ENCODE measurements around the gene SSBP3.

Gene SSBP3

DNA sequence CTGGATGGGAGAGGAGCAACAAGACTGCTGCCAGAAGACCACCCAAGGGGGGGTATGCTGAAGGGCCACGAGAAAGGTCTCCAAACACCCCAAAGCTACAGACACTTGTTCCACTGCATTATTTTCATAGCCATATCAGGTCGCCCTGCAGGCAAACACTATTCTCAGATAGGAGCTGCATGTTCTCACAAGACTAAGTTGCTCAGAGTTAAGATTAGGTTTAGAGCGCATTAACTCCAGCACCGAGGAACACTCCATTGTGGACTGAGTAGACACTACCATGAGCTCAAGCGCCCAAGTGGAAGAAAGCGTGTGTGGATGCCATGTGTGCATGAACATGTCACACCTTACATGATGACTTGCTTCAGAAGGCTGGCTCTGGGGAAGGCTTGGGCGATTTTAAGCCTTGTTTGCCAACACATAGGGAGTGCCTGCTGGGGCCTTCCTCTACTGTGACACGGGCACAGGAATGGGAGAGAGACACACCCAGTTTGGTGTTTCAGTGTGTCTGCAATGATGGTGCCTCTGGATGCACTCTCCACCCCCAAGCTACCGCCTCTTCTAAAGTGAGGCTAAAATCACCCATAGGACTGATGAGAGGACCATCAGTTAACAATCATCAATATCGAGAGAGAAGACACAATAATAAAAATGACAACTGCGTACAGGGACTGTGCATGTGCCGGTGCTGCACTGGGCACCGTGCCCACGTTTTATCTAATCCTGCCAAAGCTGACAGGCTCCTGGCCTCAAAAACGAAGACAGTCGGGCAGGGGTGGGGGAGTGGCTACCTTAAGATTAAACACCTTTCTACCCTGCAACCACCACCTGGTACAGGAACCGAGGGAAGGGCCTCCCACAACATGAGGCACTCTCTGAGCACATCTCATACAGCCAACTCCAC is 34.9 kb downstream of the SSBP3 start:
- no peak for DNase-seq (ENCODE audit: low spot score)

DNA sequence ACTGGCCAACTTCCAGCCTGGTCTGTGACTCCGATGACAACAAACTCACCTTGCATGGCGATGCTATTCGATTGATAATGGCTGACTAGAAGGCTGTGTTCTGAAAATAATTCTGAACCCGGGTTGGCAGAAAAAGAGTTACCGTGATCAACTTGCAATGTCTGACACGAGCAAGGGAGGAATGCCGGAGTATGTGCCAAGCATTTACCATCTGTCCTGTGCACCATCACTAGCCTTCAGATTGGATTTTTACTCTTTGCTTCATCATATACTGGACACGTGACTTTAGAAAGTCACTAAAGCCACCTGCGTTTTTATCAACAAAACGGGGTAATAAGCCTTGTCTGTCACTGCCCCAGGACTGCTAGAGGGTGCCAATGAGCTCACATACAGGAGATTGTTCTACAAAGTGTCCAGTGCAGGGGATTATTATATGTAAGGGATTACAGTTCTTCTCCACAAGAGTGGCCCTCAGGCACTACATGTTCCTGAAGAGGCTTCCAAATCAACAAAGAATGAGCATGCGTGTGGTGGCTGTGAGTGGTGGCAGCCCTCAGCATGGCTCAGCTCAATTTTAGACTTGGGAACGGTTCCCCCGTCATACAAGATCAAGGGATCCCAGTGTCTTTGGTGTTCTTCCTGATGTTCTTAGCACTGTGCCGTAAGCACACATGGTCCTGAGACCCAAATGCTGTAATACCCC is 35.8 kb downstream of the SSBP3 start:
- no peak for DNase-seq (ENCODE audit: low spot score)

DNA sequence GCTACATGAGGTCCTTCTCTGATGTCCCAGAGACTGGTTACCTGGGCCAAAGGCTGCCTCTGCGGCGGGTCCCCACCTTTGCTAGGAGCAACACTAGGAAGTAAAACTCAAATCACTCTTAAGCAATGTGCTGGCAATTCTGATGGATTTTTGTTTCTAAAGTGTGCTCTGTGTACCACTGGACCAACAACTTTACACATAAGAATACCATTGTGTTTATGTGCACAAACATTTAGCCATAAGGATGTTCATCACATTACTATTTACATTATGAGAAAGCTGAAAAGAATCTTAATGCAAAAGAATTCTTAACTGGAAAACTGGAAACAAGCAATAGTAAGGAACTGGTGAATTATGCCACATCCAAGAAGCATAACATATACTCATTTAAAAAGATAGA is 38.6 kb downstream of the SSBP3 start:
- no peak for DNase-seq (ENCODE audit: low spot score)

DNA sequence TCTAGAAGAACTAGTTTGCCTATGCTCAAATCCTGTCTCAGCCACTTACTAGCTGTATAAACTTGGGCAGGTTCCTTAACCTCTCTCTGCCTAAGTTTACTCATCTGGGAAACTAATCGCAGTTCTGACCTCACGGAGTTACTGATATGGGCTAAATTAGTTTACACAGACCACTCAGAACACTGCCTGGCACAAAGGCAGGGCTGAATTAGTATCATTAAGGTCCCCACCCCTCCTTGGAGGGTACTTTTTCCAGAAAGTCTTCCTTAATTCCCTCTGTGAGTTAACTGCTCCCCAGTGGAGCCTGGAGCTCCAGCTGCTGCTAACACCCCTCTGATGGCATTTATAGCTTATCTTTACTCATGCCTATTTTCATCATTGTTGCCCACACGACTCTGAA is 40.3 kb downstream of the SSBP3 start:
- DNase-seq (ENCODE audit: low spot score): no peak

DNA sequence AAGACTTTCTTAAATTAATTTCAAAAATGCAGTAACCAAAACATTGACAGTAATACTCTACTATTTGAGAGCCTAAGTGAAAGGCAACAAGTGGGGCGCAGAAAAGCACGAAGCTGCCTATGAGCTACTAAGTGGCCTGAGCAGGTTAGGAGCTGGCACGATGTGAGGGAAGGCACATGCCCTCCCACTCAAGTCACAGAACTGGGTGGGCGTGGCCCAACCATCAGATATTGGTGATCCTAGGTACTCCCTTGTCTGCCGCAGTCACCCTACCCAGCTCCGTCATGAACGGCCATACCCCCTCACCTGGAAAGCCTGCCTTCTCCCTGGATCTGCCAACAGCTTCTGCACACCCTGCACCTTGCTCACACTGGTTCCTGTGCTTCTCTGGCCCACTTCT is 40.8 kb downstream of the SSBP3 start:
- no peak for DNase-seq (ENCODE audit: low spot score)

DNA sequence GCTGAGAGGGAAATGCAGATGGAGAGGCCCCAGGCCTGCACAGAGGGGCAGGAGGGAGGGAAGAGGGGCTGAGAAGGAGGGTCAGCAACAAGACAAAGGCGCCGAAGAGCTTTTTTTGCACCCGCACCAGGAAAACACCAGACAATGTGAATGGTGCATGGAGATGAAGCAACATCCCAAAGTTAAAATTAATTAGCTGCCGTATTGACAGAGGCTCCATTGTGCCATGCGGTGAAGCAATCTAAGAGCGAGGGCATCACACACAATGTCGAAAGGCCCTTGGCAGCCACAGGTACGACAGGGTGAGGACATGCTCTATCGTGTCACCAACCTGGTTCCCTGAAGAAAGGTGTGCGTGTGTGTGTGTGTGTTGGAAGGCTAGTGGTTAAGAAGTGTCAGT is 41.2 kb downstream of the SSBP3 start:
- no peak for DNase-seq (ENCODE audit: low spot score)

DNA sequence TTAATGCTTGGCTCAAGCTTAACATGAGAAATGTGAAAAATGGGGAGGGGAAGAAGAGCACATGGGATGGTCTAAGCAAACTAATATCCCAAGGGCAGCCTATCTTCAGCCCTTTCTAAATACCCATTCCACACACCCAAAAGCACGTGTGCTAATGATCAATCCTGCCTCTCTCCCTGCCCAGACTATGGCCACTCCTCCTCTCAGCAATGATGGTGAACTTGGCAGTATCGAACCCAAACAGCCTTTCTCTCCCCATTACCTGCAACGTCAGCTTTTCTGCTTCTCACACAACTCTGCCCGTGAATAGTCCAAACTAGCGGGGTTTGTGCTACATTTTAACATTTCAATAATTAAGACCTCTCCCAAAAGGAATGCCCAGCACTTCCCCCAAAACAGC is 41.6 kb downstream of the SSBP3 start:
- no peak for DNase-seq (ENCODE audit: low spot score)

DNA sequence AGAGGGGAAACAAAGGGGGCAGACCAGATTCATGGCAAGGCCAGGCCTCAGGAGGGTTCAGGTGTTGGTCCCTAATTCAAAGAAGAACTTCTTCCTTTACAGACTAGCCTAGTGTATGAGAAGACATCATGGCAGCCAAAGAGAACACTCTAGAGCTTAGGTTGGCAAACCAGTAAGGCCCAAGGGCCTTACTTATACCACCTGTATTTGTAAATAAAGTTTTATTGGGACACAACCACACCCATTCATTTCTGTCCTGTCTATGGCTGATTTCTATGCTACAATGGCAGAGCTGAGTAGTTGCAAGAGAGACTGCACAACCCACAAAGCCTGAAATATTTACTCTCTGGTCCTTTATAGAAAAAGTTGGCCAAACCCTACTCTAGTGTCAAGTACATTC is 42.3 kb downstream of the SSBP3 start:
- DNase-seq (ENCODE audit: low spot score): no peak

DNA sequence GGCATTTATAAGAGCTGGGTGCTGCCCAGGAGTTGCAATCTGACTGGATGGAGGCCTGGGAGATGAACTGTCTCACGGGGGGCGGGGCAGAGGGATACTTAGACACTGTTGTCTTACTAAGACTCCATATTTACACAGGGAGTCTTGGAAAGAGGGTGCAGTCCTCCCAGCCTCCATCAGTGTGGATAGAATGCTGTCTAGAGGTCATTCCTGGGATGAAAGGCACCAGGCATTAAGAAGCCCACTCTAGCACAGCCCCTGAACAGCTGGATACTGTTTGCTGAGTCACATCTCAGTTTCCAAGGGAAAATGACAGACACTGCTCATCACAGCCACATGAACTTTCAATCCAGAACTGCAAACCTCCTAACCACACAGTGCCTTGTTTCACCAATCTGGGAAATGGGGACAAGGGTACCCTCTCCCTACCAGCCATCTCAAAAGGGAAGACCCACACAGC is 43.3 kb downstream of the SSBP3 start:
- DNase-seq (ENCODE audit: low spot score): no peak

DNA sequence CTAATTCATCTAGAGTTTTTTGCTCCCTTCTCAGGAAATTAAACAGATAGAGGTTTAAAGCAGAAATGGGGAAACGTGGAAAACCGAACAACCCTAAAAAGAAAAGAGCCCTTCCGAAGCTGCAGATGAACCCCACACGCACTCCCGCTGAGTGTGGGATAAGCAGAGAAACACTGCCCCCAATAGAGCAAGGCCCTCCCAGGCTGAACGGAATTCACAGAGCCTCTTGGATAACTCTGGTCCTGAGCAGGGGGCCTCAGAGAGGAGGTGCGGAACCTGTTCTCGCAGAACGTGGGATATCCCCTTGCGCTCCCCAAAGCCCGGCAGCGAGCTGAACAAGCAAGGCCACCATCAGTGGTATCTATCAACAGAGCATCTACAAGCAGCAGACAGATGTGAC is 44.9 kb downstream of the SSBP3 start:
- peak; percentile 58 for DNase-seq (ENCODE audit: low spot score)

DNA sequence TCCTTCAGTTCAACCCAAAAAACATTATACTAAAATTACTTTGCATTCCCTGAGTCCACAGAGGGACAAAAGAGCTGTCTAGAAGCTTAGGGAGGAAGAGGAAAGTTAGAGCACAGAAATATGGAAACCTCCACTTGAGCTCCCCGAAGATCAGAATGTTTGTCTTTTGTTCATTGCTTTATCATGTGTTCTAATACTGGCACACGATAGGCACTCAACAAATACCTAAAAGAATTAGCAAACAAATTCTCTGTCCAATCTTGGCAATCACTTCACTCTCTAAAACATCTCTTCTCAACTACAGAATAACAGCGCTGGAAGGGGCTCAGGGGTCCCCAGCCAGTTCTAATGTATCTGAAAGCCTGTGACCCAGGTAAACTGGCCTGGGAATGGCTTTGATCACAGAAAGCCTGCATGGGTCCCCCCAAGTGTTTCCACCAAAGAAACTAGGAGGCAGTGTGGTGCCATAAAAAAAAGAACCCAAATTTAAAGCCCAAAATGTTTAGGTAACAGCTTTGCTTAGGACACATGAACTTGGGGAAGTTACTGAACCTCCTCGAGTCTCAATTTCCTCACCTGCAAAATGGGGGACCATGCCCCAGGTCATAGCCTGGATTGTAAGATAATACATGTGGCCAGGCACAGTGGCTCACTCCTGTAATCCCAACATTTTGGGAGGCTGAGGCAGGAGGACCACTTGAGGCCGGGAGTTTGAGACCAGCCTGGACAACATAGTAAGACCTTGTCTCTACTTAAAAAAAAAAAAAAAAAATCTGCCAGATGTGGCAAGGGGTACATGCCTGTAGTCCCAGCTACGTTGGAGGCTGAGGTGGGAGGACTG is 45.8 kb downstream of the SSBP3 start:
- no peak for DNase-seq (ENCODE audit: low spot score)

DNA sequence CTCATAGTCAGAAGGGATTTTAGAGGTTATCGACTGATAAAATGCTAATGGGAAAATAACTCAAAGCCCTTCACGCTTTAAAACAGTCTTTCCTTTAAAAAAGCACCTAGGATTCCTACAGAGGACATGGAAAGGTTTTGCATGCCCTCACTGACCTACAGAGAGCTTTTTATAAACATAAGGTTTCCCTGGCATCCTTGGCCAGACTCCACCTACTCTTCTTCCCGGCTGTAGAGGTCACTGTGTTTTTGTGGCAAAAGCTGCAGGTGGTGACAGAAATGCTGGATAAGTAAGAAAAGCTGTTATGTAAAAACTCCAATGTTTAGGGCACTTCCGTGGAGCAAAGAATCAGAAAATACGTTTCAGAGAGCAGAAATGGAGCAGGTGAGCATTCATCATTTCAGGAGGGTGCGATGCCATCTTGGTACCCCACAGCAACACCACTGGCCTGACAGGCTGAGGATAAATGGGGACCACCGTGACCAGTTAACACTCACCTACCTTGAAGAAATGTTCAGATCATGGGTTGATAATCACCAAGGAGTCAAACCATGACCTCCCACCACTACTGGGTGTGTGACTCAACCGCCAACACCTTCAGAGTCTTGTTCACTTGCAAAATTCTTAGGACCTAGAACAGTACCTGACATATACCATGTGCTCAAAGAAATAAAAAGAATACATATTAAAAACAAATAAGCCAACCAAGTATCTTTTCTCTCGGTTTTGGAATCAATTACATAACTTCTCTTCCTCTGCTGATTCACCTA is 46.6 kb downstream of the SSBP3 start:
- DNase-seq (ENCODE audit: low spot score): no peak

DNA sequence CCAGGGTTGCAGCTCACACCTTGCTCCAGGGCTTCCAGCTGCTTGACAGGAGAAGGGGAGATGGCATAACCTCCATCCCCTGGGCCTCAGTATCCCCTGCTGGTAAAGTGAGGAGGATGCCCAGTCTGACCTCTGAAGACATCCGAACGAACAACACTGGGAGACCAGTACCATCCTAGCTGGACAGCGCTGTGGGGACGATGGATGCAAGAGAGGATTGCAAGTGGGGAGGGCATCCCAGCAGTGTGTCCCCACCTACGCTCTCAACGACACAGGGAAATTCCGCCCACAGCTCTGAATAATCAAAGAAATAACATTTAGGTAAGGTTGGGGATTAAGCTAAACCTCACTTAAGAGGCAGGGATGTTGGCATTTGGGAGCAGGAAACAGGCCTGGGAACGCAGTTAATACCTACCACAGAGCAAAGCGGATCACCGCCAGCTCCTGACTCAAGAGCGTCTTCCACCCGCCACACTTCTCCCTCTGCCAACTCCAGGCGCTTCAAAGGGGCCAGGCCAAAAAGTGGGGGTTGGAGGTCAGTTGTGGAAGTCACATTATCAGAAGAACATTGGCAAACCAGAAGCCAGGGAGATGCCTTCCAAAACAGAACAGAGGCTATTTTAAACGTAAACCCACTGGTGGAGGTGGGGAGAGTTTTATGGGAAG is 47.6 kb downstream of the SSBP3 start:
- no peak for DNase-seq (ENCODE audit: low spot score)

DNA sequence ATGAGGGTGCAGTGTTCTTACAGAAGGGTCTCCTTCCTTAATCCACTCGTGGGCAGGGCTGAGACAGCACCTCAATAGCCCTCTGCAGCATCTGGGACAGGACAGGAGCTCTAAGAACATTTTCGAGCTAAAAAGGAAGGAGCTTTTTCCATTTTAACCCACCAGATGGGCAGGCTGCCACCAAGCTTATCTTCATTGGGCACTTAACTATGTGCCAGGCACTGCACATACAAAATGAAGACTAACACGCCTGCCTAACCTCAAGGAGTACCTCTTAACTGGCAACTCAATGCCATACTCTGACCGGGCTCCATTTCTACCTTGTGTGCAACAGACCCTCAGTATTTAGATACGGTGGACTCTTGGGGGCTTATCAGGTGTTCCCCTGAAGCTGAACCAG is 48.2 kb downstream of the SSBP3 start:
- DNase-seq (ENCODE audit: low spot score): no peak

DNA sequence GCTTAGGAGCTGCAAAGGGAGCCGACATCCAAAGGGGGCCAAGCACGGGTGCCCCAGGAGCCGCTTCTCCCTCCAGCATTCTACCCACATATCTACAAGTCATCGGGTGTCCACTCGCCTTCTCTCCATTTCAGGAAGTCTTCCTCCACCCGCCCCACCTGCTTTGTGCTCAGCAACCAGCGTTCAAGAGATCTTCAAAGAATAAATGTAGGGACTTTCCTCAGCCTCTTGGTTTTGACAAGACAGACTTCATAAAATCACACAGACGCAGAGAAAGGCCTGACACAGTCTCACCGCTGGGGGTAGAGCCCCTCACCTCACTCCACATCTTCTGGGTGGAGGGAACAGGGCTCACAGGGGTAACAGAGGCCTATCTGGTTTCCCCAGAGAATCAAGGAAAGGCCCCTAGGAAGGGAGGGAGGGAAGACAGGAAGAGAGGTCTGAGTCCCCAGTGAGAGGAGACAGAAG is 49.5 kb downstream of the SSBP3 start:
- no peak for DNase-seq (ENCODE audit: low spot score)

DNA sequence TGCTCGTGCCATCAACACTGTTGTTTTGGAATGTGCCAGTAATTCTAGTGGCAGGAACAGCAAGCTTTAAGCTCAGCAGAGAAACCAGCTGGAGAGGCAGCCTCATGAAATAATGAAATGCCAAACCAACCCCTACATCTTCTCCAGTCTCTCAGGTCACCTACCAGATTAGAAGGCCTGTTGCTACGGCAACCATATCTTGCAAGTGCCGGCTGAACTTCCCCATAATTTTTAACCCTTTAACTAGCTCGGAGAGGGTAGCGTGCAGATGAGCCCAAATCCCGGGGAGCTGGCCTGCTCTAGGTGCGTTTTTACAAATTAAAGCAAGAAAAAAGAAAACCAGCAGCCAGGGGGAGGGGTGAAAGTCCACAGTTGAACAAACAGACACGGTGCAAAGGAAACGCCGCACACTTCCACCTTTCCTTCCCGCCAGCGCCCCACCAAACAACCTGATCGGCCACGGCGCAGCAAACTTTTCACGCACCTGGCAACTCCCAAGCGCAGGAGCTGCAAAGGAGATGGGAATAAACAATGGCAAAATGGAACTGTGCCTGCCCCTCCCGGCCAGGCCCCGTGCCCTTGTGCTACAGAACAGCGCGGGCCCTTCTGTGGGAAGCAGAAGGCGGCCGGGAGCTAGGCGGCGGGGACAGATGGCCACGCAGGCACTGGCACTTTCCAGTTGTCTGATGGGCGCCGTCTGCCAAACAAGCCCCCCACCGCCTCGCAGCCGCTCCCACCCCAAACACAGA is 50.1 kb downstream of the SSBP3 start:
- no peak for DNase-seq (ENCODE audit: low spot score)

DNA sequence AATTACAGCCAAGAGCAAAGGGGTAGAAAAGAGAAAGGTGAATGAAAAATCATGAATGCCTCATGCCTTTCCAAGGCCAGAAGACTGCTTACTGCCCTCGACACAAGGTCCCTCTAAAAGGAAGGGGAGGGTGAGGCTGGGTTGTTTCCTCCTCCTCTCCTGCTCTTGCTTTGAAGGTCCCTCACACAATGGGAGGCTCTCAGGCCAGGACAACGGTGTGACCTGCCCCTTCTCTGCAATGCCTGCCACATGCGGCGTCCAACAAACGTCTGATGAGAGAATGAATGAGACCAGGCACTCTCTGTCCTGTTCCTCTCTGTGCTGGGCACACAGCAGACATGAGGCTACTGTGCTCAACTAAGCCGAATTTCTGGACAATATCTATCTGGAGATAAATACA is 51.3 kb downstream of the SSBP3 start:
- DNase-seq (ENCODE audit: low spot score): no peak

DNA sequence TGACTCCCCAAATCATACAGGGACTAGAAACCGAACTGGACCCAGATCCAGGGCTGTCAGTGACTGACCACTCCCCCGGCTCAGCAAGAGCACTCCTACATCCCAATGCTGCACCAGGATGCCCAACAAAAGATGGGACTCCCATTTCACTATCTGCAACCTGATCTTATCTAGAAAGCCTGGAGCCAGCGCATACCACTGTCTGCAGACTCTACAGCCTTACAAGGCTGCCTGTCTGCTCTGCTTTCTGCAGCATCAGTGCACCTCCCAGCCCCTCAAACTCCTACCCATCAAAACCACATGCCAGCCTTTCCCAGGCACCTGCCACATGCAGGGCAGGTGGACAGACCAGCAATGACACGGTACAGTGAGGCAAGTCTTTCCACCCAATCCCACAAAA is 52.2 kb downstream of the SSBP3 start:
- no peak for DNase-seq (ENCODE audit: low spot score)

DNA sequence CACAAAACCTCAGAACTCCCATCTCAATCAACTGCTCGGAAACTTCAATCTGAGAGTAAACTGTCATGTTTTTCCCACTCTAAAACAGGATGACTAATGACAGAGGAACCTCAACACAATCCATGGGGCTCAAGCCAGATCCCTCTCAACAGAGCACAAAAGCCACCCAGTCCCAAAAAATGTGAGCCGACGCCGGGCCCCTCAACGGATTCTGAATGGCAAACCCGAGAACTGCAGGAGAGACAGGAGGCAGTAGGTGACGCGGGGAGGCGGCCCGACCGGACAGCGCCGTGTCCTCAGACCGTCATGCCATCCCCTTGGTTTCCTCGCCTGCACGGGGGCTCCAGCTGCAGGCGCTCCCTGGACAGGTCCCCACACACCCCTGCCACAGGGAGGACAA is 53.4 kb downstream of the SSBP3 start:
- no peak for DNase-seq (ENCODE audit: low spot score)

DNA sequence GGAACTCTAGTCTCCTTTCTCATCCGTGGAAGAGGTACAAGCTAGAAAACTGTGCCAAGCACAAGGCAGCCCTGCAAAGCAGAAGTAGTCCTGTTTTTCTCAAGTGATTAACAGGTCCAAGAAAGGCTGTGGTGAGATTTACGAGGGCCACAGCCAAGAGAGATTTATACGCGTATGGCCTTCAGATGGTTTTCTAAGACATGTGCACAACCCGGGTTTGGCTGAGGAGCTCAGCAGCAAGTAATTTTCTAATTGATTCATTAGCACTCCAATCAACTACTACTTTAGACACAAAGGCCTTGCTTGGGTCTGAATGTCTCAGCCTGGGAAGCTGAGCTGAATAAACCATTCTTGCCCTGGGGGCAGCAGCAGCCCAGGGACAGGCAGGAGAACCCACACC is 55.8 kb downstream of the SSBP3 start:
- peak; percentile 46 for DNase-seq (ENCODE audit: low spot score)

DNA sequence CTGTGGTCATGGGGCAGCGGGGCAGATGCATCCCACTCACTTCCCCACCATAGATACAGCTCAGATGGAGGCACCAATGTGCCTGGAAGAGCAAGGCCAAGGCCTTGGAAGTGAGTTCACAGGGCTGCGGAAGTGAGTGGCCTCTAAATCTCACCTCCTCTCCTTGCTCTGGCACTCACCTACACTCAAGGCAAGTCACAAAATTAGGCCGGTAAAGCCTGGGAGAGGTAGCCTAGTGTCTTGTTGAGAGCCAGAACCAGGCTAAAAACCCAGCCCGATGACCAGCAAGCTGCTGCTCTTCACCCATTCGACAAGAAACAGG is 57.5 kb downstream of the SSBP3 start:
- DNase-seq (ENCODE audit: low spot score): no peak

Data from Ammon's horn (tissue), 1 donor.